Measurements from ENCODE around the gene MSX1.

MSX1 gene

DNA sequence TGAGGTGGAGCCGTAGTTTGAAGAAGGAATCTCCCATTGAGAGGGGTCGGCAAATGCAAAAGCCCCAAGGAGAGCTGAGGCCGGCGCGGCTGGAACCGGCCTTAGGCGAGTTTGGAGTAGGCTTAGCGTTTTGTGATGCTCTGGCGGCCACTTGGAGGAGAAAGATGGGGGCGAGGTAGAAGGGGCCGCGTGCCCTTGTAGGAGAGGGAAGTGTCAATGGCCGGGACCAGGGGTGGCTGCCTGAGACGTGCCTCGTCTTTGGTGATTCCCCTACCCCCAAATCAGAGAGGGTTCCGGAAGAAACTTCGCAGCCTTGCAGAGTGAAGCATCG, 11.7 kb downstream of the MSX1 start:
- no peak for DNase-seq

DNA sequence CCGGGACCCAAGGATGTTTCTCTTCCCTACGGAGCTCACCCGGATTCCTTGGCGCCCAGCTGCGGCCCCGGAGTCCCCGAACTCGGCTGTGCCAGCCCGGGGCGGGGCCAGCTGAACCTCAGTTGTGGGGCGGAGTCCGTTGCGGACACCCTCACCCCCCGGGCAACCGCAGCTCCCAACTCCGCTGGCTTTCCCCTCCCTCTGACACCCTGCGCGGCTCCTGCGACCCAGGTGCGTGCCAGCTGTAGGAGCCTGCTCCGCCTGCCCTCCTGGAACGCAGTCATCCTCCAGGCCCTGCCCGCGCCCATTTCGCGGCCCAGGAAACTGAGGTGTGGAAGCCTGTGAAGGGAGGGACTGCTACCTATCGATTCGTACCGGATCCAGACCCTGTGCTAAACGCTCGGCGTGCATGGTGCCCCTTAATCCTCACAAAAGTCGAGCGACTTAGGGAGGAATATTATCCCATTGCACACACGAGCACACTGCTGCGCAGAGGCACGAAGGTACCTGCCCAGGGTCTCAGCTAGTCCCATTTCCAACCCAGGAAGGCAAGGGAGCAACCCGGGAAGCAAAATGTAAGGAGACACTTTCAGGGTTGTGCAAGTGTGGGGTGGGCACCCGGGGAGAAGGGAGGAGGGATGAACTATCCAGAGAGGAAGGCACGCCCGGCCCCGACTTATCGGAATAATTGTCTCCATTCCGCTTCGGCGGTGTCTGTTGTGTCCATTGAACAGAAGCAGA, 12.3 kb downstream of the MSX1 start:
- no peak for DNase-seq

DNA sequence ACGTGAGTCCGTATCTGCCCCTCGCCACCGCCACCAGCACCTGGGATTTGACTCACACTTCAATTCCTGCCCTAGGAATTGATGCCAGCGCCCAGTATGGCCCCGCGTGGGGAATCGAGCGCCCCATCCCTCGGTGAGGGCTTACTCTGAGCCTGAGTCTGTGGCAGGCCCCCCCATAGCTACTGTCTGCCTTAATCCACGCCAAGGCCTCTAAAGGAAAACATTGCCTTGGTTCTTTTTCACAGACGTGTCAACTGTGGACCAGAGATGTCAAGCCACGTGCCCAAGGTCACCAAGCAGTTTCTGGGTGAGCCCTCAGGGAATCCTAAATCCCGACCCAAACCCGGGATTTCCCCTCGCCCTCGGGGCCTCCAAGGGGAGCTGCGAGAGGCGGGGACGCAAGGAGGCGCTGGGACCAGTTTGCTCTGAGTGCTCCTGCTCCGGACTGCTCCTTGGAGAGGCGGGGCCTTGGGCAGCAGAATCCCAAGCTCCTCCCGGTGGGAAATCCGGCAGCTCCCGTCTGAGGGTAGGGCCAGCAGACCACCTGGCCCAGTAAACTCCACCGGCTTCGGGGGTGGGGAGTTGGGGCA, 12.9 kb downstream of the MSX1 start:
- no peak for DNase-seq

DNA sequence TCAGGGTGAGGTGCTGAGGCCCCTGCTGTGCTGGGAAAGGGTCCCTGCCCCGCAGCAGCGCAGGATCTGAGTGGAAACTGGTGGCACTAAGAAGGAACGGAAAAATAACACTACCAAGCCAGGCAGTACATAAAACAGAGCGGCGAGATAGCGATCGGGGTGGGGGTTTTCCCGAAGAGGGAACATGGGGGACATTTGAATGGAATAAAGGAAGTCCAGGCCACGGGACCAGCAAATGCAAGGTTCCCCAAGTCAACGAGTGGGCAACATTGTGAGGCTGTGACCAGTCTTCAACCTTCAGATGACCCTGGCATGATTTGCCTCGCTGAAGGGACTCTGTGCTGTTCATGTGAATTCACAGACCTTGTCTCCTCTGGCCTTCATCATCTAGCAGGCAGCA, 13.7 kb downstream of the MSX1 start:
- no peak for DNase-seq

DNA sequence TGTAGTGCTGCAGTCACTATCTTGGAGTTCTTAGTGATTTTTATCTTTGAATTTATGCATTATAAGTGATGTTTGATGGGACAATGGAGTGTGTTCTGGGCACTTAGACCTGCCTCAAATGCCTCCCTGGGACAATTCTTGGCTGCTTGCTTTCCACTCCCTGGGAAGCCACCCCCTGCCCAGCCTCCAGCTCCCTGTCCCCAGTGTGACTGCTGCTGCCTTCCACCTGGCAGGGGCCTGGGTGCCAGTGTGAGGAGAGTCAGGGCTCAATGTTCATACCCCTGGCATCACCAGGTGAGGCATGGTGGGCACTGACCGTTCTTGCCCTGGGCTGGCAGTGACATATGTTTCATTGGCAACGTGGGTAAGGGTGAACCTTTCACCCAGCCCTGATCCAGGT, 14.8 kb downstream of the MSX1 start:
- DNase-seq: no peak

DNA sequence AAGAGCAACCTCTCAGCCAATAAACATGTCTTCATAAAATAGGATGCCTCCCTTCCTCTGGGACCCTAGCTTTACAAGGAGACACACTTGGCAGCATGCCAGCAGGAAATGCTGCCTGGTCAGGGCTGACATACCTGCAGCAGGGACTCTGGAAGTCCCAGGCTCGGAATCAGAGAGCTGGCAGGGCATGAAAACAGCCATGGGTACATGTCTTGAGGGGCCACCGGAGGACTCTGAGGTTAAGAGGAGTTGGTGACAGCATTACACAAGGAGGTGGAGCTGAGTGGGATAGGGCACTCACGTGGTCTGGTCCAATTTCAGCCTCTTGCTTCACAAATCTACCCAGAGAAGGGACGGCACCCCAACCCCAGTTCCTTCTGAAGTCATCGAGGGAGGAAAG, 15.7 kb downstream of the MSX1 start:
- no peak for DNase-seq

DNA sequence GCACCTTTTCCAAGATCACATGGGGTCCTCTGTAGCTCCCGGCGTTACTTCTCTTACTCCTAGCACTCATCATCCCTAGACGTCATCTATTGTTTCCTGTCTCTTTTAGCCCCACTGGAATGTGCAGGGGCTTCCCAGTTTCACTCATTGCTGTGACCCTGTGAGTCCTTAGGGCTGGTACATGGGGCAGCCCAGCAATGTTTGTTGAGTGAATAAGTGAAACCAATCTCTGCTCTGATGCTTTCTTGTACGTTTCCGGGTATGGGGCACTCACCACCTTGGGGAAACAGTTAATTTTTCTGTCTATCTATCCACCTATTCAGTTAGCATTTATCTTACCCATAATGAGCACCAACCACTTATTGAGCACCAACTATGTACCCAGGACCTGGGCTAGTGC, 16.1 kb downstream of the MSX1 start:
- no peak for DNase-seq

DNA sequence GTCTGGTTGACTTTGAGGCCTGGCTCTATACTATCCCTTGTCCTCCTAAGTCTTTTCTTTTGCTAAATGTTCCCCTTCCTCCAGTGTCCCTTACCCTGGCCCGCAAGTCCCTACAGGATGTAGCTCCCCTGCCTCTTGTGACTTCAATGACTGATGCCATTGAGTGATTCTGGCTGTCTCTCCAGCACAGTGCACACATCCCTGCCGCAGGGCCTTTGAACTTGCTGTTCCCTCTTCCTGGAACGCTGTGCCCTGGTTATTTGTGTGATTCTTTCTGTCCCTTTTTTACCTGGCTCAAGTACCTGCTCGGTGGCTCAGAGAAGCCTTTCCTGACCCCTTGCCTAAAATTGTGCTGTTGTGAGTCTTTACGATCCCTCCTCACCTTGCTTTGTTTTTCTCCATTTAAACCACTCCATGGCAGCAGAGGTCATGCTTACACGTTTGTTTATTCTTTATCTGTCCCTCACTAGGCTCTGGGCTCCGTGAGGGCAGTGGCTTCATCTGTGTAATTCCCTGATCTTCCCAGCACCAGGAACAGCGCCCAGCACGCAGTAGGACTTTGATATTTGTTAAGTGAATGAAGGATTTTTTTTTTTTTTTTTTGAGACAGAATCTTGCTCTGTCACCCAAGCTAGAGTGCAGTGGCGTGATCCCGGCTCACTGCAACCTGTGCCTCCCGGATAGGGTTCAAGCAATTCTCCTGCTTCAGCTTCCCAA, 17.6 kb downstream of the MSX1 start:
- DNase-seq: no peak

DNA sequence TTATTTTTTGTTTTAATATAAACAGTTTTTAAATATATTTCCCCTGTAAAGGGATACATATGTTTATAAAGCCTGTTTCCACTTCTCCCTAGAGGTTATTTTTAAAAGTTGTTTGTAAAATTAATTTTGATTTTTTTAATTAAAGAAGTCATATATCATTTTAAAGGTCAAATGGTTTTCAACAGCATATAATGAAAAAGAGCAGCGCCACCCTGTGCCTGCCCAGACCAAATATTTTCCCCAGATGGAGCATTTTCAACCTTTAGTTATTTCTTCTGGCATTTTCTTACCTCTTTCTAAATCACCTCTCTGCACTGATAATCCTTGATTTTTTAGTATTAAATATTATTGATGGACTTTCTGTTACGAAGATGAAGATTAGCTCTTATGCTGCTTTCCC, 21.0 kb downstream of the MSX1 start:
- DNase-seq: no peak

DNA sequence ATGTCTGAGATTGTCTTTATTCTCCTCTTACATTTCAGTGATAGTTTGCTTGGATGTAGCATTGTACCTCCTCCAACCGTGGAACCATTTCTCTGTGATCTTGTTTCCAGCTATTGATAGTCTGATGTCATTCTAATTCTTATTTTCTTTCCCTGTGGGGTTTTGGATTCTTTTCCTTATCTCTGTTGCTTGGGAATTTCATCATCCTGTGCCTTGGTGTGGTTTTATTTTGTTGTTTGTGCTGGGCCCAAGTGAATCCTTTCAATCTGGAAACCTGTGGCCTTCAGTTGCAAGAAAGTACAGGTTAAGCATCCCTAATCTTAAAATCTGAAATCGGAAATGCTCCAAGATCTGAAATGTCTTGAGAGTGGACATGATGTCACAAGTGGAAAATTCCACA, 22.0 kb downstream of the MSX1 start:
- DNase-seq: no peak

DNA sequence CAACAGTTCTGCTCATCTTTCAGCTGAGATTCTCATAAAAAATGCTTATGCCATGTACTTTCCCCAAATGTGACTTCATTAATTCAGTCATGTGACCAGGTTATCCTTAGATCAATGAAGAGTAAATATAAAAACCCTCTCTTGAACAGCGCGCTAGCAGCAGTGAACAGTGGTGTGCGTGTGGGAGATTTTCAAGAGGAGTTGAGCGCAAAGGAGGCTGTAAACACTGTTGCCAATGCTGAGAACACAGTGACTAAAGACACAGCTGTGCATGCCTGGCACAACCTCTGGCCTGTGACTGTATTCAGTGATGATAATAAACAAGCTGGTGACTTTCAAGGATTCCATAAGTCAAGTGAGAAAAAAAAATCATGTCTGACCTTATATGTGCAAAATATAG, 25.1 kb downstream of the MSX1 start:
- DNase-seq: no peak

DNA sequence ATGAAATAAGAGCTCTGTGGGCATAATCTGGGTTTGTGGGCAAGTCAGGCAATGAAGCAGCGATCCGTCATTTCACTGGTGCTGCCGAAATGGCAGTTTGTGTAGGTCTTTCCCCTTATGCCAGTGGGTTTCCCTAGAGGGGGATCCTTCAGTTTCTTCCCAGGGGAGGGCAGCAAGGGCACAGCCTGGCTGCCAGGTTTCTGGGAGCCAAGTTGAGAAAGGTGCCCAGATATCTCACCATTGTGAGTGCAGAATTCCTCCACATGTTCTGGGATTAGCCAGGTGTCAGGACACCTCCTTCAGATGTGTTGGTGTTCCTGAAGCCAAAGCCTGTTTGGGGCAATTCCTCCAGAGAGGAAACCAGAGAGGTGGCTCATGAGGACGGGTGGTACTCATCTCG, 28.0 kb downstream of the MSX1 start:
- no peak for DNase-seq

DNA sequence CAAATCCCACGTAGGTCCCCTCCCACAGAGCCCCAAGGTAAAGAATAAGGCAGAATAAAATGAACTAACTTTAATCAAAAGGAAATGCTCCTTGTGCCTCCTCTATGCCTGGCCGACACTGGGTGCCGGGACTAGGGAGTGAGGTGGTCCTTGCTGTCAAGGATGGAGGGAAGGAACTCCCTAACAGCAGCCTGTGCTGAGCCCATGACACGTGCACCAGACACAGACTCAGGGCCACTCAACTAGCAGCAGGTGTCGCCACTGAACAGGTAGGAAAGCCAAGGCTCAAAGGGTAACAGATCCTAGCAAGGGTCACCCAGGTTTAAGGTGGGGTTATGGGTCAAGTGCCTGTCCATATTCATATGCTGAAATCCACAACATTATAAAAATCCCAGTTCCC, 29.2 kb downstream of the MSX1 start:
- no peak for DNase-seq

DNA sequence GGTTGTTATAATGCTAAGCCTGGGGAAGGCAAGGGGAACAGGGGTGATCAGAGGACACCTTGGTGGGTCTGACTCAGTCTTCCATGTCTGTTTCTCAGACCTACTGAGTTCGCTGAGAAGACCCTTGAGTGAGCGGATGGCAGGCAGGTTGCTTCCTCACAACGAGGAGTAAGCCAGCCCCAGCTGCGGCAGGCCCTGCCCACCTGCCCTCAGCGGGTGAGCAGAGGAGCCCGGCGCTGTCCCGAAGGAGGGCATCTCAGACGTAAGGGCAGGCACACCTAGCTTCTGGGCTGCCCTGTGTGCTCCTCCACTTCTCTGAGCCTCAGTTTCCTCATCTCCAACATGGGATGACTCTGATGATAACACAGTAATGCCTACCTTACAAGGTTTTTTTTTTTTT, 30.3 kb downstream of the MSX1 start:
- no peak for DNase-seq

DNA sequence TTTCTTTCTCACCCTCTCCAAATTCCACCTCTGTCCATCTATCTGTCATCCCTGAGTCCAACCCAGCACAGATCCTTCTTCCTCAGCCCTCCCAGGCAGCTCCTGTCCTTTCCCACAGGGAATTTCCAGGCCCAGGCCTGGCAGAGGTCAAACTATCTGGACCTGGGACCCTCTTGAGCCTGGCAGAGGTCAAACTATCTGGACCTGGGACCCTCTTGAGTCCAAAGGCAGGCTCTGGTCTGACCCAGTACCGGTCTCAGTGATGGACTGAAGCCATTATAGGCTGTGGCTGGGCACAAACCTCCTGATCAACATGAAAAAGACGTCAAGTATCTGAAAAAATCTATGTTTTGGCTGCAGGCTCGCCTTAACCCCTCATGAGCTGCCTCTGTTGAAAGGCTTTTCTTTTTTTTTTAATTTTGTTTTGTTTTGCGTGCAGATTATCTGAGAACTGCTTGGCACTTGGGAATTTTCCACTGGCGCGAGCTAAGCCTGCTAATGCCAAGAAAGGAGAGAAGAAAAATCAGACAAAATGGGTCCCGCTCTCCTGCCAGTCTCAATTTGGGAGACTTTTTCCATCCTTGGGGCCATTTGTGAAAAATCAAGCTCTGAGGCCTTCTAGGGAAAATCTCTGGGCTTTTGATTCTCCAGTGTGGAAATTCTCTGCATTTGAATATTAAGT, 31.2 kb downstream of the MSX1 start:
- no peak for DNase-seq

DNA sequence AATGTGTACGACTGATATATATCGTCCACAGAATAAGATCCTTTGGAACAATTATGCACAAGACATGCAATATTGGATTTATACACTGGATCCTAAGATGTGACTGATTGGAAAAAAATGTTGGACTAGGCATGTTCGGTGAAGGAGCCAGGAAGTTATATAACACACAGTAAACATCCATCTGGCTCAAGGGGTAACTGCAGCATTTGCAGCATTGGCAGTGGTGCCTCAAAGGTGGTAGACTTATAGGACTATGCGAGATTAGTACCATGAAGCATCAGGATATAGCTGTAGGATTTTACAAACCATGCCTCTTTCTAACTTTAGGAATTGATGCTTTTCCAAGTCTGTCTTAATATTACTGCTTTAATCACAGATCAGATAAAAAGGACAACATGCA, 34.3 kb downstream of the MSX1 start:
- no peak for DNase-seq

DNA sequence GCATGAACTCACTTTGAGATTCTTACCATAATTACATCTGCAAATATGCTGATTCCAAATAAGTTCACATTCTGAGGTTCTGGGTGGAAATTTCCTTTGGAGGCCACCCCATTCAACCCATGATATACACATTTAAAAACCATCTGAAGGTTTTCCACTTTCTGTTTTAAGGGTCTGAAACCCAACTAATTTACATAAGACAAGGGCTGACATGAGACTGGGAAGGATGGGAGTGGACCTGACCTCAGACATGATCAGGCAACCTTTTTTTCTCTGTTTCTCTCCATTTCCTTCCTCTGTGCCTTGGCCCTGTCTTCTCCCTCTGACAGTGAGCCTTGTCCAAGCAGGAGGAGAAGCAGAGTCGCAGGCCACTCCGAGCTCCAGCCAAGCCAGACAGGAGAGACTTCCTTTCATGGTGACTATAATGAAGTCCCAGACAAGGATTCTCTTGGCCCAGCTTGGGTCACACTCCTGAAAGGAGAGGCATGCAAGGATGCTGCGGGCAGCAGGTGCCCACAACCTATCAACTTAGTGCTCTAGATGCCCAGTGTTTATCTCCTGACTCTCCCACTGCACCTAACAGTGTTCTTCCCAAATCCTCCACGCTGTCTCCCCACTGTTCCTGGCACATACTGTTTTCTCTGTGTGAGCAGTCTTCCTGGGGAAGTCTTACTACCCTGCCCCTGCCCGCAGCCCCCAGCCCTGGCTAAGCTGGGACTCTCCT, 39.9 kb downstream of the MSX1 start:
- DNase-seq: no peak

DNA sequence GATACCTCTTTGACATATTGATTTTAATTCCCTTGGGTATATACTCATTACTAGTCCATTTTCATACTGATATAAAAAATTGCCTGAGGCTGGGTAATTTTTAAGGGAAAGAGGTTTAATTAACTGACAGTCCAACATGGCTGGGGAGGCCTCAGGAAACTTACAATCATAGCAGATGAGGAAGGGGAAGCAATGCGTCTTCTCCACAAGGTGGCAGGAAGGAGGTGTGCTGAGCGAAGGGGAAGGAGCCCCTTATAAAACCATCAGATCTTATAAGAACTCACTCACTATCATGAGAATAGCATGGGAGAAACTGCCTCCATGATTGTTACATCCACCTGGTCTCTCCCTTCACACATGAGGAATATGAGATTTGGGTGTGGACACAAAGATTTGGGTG, 42.4 kb downstream of the MSX1 start:
- DNase-seq: no peak

DNA sequence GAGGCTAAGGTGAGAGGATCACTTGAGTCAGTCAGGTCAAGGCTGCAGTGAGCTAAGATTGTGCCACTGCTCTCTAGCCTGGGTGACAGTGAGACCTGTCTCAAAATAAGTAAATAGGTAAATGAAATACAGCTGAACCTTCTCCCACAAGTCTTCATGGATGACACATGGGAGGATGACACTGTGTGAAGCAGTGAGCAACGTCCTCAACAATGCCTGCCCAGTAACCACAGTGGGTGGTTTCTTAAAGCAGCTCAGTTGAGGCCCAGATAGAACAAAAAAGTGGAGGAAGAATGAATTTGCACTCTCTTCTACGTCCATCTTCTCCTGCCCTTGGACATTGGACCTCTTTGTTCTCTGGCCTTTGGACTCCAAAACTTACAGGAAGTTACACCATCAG, 52.7 kb downstream of the MSX1 start:
- DNase-seq: no peak

DNA sequence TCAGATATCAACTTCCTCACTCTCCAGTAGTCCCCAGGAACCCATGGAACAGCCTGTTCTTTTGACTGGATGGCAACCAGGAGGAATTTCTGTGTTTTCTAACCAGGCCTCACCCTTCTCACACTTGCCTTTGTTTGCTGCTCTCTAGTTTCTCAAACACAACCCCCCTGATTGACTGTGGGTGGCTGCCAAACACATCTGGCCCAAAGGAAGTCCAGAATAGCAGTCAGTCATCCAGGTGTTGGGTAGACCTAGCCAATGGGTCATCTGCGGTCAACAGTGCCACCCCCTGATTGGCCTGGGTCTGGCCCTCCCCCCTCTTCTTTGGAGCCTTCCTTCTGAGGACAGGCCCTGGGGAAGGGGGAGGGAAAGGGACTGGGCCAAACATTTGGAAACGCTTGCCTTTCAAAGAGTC, 53.7 kb downstream of the MSX1 start:
- no peak for DNase-seq
